ENCODE measurements around the gene DIS3L2.

The DIS3L2 gene

DNA sequence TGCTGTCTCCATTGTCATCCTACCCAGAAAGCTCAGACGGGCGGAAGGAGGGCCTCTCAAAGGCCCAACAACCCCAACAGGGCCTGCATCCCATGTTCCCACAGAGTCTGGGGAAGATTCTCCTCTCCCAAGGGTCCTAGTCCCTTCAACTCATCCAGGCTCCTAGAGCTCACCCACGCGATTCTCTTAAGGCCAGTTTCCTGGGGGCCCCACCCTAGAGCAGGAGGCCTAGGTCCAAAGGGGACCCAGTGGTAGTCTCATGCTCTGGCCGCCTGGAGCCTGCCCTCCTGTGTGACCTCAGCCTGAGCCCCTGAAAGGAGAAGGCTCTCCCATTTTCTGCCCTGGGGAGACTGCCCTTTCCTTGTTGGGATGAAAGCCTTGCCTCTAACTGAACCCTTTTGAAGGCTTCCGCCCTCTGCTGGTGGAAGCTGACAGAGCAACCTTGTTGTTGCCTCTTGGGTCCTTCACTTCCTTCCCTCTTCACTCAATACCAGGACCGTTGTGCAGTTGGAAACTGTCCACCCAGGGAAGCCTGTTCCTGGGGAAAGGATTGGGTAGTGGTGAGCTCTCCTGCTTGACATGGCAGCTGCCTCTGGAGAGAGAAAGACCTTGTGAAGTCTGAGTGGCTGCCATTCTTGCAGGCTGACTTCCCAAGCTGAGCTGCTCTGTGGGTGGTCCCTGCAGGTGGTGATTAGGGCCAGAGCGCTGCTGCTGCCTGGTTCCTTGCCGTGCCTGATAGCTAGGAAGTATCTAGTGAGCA, 331.1 kb downstream of the DIS3L2 start:
- peak; percentile 89 for ATAC-seq

DNA sequence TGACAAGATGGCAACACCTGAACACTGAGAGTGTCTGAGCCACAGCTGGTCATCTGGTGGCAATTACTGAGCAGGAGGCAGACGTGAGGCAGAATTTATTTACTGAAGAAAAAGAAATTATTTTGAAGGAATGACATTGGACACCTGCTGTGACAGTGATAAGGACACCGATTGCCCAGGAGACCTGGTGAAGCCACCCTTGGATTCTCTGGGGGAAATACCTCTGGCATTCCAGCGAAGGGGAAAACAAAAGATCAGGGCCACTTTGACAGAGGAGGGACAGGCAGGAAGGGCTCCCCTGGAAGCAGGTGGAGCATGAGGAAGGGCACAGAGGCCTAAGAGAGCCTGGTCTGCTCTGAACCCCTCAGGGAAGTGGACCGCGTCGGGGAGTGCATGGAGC, 331.7 kb downstream of the DIS3L2 start:
- no peak for ATAC-seq
- TF ChIP-seq CSDC2 (CRISPR knock-in tag; IDR thresholded peaks at IDR 0.05) (no peak), ESRRG (CRISPR knock-in tag; IDR thresholded peaks at IDR 0.05) (no peak), TCF4 (CRISPR knock-in tag; IDR thresholded peaks at IDR 0.05; ENCODE audit: borderline replicate concordance) (no peak), ZNF565 (CRISPR knock-in tag; conservative IDR thresholded peaks at IDR 0.05; ENCODE audit: low read depth) (no peak), PPARA (CRISPR knock-in tag; IDR thresholded peaks at IDR 0.05; ENCODE audit: borderline replicate concordance) (no peak), BACH2 (CRISPR knock-in tag; IDR thresholded peaks at IDR 0.05; ENCODE audit: borderline replicate concordance) (no peak), ZNF70 (CRISPR knock-in tag; IDR thresholded peaks at IDR 0.05) (no peak), ZC3H10 (CRISPR knock-in tag; IDR thresholded peaks at IDR 0.05) (no peak), ZFP30 (CRISPR knock-in tag; IDR thresholded peaks at IDR 0.05) (no peak), ZNF8 (CRISPR knock-in tag; IDR thresholded peaks at IDR 0.05) (no peak), RARB (CRISPR knock-in tag; IDR thresholded peaks at IDR 0.05) (no peak), ISL1 (CRISPR knock-in tag; IDR thresholded peaks at IDR 0.05) (no peak)
- TF ChIP-seq, protein P1, sequence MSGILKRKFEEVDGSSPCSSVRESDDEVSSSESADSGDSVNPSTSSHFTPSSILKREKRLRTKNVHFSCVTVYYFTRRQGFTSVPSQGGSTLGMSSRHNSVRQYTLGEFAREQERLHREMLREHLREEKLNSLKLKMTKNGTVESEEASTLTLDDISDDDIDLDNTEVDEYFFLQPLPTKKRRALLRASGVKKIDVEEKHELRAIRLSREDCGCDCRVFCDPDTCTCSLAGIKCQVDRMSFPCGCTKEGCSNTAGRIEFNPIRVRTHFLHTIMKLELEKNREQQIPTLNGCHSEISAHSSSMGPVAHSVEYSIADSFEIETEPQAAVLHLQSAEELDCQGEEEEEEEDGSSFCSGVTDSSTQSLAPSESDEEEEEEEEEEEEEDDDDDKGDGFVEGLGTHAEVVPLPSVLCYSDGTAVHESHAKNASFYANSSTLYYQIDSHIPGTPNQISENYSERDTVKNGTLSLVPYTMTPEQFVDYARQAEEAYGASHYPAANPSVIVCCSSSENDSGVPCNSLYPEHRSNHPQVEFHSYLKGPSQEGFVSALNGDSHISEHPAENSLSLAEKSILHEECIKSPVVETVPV (CRISPR knock-in tag; IDR thresholded peaks at IDR 0.05) = no peak
- TF ChIP-seq, protein P2, sequence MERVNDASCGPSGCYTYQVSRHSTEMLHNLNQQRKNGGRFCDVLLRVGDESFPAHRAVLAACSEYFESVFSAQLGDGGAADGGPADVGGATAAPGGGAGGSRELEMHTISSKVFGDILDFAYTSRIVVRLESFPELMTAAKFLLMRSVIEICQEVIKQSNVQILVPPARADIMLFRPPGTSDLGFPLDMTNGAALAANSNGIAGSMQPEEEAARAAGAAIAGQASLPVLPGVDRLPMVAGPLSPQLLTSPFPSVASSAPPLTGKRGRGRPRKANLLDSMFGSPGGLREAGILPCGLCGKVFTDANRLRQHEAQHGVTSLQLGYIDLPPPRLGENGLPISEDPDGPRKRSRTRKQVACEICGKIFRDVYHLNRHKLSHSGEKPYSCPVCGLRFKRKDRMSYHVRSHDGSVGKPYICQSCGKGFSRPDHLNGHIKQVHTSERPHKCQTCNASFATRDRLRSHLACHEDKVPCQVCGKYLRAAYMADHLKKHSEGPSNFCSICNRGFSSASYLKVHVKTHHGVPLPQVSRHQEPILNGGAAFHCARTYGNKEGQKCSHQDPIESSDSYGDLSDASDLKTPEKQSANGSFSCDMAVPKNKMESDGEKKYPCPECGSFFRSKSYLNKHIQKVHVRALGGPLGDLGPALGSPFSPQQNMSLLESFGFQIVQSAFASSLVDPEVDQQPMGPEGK (CRISPR knock-in tag; IDR thresholded peaks at IDR 0.05; ENCODE audit: borderline replicate concordance) = no peak
- TF ChIP-seq, protein P3, sequence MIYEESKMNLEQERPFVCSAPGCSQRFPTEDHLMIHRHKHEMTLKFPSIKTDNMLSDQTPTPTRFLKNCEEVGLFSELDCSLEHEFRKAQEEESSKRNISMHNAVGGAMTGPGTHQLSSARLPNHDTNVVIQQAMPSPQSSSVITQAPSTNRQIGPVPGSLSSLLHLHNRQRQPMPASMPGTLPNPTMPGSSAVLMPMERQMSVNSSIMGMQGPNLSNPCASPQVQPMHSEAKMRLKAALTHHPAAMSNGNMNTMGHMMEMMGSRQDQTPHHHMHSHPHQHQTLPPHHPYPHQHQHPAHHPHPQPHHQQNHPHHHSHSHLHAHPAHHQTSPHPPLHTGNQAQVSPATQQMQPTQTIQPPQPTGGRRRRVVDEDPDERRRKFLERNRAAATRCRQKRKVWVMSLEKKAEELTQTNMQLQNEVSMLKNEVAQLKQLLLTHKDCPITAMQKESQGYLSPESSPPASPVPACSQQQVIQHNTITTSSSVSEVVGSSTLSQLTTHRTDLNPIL (CRISPR knock-in tag; IDR thresholded peaks at IDR 0.05; ENCODE audit: low read depth) = no peak
- TF ChIP-seq, protein P4, sequence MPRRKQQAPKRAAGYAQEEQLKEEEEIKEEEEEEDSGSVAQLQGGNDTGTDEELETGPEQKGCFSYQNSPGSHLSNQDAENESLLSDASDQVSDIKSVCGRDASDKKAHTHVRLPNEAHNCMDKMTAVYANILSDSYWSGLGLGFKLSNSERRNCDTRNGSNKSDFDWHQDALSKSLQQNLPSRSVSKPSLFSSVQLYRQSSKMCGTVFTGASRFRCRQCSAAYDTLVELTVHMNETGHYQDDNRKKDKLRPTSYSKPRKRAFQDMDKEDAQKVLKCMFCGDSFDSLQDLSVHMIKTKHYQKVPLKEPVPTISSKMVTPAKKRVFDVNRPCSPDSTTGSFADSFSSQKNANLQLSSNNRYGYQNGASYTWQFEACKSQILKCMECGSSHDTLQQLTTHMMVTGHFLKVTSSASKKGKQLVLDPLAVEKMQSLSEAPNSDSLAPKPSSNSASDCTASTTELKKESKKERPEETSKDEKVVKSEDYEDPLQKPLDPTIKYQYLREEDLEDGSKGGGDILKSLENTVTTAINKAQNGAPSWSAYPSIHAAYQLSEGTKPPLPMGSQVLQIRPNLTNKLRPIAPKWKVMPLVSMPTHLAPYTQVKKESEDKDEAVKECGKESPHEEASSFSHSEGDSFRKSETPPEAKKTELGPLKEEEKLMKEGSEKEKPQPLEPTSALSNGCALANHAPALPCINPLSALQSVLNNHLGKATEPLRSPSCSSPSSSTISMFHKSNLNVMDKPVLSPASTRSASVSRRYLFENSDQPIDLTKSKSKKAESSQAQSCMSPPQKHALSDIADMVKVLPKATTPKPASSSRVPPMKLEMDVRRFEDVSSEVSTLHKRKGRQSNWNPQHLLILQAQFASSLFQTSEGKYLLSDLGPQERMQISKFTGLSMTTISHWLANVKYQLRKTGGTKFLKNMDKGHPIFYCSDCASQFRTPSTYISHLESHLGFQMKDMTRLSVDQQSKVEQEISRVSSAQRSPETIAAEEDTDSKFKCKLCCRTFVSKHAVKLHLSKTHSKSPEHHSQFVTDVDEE (CRISPR knock-in tag; IDR thresholded peaks at IDR 0.05) = no peak
- TF ChIP-seq, protein P5, sequence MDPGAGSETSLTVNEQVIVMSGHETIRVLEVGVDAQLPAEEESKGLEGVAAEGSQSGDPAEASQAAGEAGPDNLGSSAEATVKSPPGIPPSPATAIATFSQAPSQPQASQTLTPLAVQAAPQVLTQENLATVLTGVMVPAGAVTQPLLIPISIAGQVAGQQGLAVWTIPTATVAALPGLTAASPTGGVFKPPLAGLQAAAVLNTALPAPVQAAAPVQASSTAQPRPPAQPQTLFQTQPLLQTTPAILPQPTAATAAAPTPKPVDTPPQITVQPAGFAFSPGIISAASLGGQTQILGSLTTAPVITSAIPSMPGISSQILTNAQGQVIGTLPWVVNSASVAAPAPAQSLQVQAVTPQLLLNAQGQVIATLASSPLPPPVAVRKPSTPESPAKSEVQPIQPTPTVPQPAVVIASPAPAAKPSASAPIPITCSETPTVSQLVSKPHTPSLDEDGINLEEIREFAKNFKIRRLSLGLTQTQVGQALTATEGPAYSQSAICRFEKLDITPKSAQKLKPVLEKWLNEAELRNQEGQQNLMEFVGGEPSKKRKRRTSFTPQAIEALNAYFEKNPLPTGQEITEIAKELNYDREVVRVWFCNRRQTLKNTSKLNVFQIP (CRISPR knock-in tag; IDR thresholded peaks at IDR 0.05; ENCODE audit: borderline replicate concordance, low read depth) = no peak

More for the DNA sequence above, 331.1 kb downstream of the DIS3L2 start:
- TF ChIP-seq ZFP30 (CRISPR knock-in tag; IDR thresholded peaks at IDR 0.05) (no peak), BACH2 (CRISPR knock-in tag; IDR thresholded peaks at IDR 0.05; ENCODE audit: borderline replicate concordance) (no peak), RARB (CRISPR knock-in tag; IDR thresholded peaks at IDR 0.05) (no peak)

DNA sequence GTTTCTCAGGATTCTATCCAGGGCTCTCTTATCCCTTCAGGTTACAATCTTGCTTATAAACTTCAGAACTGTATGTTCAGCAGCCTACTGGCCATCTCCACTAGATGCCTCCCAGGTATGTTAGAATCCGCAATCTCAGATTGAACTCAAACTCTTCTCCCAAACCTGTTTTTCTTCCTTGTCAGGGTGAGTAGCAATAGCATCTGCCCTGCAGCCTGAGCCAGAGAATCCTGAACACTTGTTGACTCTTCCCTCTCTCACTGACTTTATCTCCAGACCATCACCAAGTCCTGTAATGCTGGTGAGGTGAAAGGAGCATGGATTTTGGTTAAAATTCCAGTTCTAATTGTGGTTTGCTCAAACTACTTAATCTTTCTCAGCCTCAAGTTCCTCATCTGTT, 334.5 kb downstream of the DIS3L2 start:
- TF ChIP-seq ZNF8 (CRISPR knock-in tag; IDR thresholded peaks at IDR 0.05) = no peak
- no peak for TF ChIP-seq ESRRG (CRISPR knock-in tag; IDR thresholded peaks at IDR 0.05)
- TF ChIP-seq GLIS3 (CRISPR knock-in tag; IDR thresholded peaks at IDR 0.05) = no peak
- no peak for TF ChIP-seq OSR1 (CRISPR knock-in tag; IDR thresholded peaks at IDR 0.05)
- no peak for TF ChIP-seq BACH2 (CRISPR knock-in tag; IDR thresholded peaks at IDR 0.05; ENCODE audit: borderline replicate concordance)
- TF ChIP-seq, protein P4 (CRISPR knock-in tag; IDR thresholded peaks at IDR 0.05) = no peak
- TF ChIP-seq, protein P1 (CRISPR knock-in tag; IDR thresholded peaks at IDR 0.05) = no peak
- no peak for TF ChIP-seq ZFP30 (CRISPR knock-in tag; IDR thresholded peaks at IDR 0.05)
- no peak for ATAC-seq

Data from SK-N-SH treated with all-trans-retinoic acid at 6 μM for 48 hours (cell line).